Activated T-cell treated with anti-CD3 and anti-CD28 coated beads for 1 hour (primary cell): Measurements from ENCODE around the gene DBH.

Experiments used
- DNase-seq: peaks from one replicate; pipeline ENCODE4 v3.0.0-alpha.2; 2020; ENCODE audit warnings: low read depth

Gene DBH

GRCh38 chr9:133701981-133702797 lies 66.0 kb downstream of the DBH start:
- DNase-seq: peak; percentile 57

DNA sequence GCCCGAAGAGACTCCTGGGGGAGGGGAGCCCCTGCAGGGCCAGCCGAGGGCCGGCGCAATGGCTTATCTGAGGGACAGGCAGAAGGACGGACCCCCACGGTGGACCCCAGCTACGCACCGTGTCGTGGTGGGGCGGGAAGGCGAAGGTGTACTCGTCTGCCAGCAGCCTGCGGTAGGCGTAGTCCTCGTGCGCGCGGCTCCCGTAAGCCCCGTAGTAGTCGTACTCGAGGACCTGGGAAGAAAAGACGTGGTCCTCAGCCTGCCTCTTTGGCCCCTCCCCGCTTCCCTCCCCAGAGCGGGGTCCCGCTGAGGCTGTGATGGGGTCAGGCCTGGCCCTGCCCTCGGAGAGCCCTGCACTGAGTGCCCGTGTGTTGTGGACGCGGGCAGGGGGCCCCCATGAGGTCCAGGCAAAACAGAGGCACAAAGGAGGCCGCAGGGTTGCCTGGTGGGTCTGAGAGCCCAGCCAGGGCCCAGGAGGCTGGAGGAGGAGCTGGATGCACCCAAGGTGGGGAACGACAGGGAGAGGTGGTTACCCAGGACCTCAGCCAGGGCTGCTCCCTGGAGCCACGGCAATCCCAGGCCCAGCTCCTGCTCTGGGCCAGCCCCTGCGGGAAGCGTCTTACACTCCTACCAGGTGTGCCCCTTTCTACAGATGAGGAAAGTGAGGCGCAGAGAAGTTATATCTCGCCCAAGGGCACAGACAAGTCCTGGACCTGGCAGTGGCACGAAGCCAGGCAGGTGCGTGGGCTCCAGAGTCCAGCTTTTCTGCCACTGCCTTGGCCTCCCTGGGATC lies 66.8 kb downstream of the DBH start:
- no peak for DNase-seq

GRCh38 chr9:133703591-133704399 lies 67.6 kb downstream of the DBH start:
- no peak for DNase-seq

DNA sequence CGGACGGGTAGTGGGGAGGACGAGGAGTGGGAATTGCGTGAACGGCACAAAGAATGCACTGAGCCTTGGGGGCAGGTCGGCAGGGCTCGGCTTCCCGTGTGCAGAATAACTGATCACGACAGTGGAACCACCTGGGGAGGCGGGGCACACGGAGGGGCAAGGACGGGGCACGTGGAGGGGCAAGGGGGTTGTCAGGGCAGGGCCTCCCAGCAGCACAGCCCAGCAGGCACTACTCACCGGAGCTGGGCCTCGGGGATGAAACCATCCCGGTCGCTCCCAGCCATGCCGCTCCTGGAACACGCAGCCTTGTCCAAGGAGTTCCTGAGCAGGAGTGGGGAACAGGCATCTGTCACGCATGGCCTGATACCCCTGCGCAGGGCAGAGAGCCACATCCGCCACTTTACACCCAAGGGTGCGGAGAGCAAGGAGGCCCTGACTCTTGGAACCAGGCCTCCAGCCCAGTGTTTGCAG lies 68.6 kb downstream of the DBH start:
- DNase-seq: no peak

GRCh38 chr9:133705576-133705975 lies 69.4 kb downstream of the DBH start:
- no peak for DNase-seq

DNA sequence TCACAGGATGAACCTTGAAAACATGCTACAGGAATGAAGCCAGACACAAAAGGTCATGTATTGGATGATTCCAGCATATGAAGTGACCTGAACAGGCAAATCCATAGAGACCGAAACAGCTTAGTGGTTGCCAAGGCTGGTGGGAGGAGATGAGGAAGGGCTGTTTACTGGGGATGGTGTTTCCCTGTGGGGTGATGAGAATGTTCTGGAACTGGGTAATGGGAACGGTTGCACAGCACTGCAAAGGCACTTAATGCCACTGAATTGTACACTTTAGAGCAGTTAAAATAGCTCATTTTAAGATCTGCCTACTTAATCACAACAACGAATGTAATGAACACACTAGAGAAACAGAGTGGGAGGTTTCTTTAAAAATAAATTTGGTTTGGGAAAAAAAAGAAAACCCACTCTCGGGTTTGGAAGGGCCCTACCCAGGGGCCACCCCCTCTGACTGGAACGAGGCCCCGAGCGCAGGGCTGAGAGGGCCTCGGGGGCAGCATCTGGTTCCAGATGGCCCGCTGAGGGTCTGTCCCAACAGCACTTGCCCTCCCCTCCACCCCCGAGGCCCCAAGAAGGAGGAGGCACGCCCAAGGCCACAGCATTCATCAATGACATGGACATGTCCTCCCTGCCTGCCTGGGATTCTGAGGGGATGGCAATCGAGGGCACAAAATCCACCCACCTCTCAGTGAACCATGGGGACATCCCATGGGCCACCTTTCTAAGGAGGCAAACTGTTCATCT lies 70.3 kb downstream of the DBH start:
- no peak for DNase-seq

GRCh38 chr9:133707065-133707762 lies 71.1 kb downstream of the DBH start:
- no peak for DNase-seq

GRCh38 chr9:133707763-133708245 lies 71.6 kb downstream of the DBH start:
- DNase-seq: no peak

DNA sequence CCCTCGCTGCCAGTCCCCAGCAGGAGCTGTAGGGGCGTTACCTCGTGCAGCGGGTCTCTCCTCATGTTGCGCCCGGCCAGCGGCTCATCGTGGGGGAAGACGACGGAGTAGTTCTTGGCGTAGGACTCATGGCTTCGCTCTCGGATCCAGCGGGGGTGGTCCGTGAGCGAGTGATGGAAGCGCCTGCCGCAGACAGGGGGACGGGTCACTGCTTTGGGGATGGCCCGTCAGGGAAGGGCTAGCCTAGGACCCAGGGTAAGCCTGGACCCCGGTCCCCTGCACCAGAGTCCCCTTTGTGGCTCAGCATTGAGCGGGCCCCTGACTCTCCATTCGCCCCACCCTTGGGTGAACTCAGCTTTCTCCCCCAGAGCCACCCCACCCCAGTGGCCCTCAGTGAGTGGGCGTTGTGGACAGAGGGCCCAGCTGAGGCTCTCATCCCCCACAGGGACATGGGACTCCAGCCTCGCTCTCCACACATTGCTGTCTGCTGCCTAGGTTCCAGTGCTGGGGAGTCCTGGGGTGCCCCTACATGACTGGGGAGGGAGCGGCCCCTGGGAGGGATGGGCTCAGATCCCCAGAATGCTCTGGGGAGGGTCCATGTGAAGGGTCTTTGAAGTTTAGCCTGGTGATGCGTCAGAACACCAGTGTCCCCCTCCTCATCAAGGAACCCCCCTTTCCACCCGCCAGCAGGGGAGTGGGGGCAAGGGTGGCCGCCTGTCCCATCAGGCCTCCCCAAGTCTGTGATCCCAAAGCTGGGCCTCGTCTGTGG lies 72.3 kb downstream of the DBH start:
- no peak for DNase-seq
